DND-41 (cell line): ENCODE data around the gene GINS2.

Experiments used
- ATAC-seq: fragments of 200-7000 bp; cut with Tn5 transposase; 3 replicates; pipeline ENCODE4 v1.9.1; 2021; ENCODE audit warnings: low read depth; ENCODE audit not compliant: insufficient read depth
- DNase-seq: peaks from one replicate; pipeline ENCODE4 v3.0.0-alpha.2; 2020
- H2AFZ ChIP-seq: 2 replicates; pipeline ENCODE4 v1.6.0; 2012; ENCODE audit warnings: low read depth, low read length
- H3K27ac ChIP-seq: 2 replicates; pipeline ENCODE4 v1.5.1; 2012; ENCODE audit warnings: low read length, inconsistent platforms
- H3K27me3 ChIP-seq: fragments of 200-600 bp; sonication (generic); 2 replicates; pipeline ENCODE4 v1.6.0; 2012; ENCODE audit warnings: low read length, mild to moderate bottlenecking, inconsistent platforms; ENCODE audit not compliant: insufficient read depth, poor library complexity
- H3K36me3 ChIP-seq: 2 replicates; pipeline ENCODE4 v1.5.1; 2012; ENCODE audit warnings: low read length, inconsistent platforms; ENCODE audit not compliant: insufficient read depth
- H3K4me1 ChIP-seq: 2 replicates; pipeline ENCODE4 v1.5.1; 2012; ENCODE audit warnings: mild to moderate bottlenecking, low read length; ENCODE audit not compliant: insufficient read depth
- H3K4me2 ChIP-seq: 2 replicates; pipeline ENCODE4 v1.6.0; 2012; ENCODE audit warnings: mild to moderate bottlenecking, moderate library complexity, low read length, inconsistent platforms; ENCODE audit not compliant: insufficient read depth
- H3K4me3 ChIP-seq, 2 experiments: fragments of 200-600 bp in 1 of 2; shearing (Covaris generic) in 1 of 2; 2 replicates each; pipeline ENCODE4 v1.5.1; 2012 to 2016; ENCODE audit warnings: inconsistent platforms in 2 of 2, low read length in 2 of 2, mild to moderate bottlenecking in 2 of 2, low read depth in 1 of 2, moderate library complexity in 1 of 2
- H3K79me2 ChIP-seq: 2 replicates; pipeline ENCODE4 v1.6.0; 2012; ENCODE audit warnings: low read length, inconsistent platforms; ENCODE audit not compliant: insufficient read depth
- H3K9ac ChIP-seq: 2 replicates; pipeline ENCODE4 v1.6.0; 2012; ENCODE audit warnings: low read depth, mild to moderate bottlenecking, inconsistent platforms, low read length, moderate library complexity
- H3K9me3 ChIP-seq: 2 replicates; pipeline ENCODE4 v1.5.1; 2012; ENCODE audit warnings: low read length, moderate library complexity, mild to moderate bottlenecking, inconsistent platforms; ENCODE audit not compliant: insufficient read depth, severe bottlenecking
- H4K20me1 ChIP-seq: 2 replicates; pipeline ENCODE4 v1.6.0; 2012; ENCODE audit warnings: low read length; ENCODE audit not compliant: insufficient read depth
- EZH2 ChIP-seq: IDR thresholded peaks from 3 replicates; pipeline ENCODE4 v1.6.1; 2012; ENCODE audit warnings: borderline replicate concordance, low read depth, mild to moderate bottlenecking, moderate library complexity, low read length, inconsistent platforms; ENCODE audit not compliant: severe bottlenecking
- TF ChIP-seq, protein P1 (sequence below): IDR thresholded peaks from 2 replicates; pipeline ENCODE4 v1.5.1; 2012; ENCODE audit warnings: borderline replicate concordance, low read length, moderate library complexity, mild to moderate bottlenecking; ENCODE audit not compliant: poor library complexity, severe bottlenecking; ENCODE audit errors: extremely low read depth

The GINS2 gene

DNA sequence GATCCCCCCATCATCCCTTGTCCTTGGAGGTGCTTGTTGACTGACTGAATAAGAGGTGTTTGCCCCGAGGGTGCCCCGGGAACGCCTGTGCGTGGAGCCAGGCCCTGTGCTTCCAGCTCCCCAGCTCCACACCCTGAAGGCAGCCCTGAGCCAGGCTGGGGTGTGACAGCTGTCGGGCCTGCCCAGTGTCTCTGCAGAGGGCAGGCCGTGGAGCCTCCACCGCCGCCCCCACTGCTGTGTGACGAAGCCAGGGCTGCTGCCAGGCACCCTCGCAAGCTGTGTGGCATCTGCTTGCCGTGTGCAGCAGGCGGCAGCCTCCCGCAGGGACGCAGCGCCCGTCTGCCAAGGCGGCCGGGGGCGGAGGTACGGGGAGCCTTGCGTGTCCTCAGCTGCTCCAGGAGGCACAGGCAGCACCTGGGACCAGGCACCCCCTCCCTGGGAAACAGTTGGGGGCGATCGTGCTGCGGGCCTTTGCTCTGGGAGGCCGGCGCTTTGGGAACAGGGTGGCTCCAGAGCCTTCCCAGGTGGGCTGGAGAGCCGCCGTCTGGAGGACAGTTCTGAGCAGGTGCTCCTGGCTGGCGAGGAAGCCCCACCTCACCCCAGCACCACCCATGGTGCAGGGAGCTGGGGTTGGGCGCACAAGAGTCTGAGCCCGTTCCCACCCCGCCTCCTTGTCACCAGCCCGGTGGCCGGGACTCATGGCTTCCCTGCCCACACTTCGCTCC is 49.1 kb downstream of the GINS2 start:
- H3K4me2 ChIP-seq = no peak overlapping the region
- H3K9ac ChIP-seq = no peak overlapping the region
- no peaks in the 10 kb centered on the region for H3K27me3 ChIP-seq
- no peak overlapping the region for H2AFZ ChIP-seq
- H3K79me2 ChIP-seq = peaks cover 89% of the 10 kb centered on the region
- ATAC-seq (no peak), DNase-seq (no peak)
- no peaks in the 10 kb centered on the region for H3K9me3 ChIP-seq
- H3K36me3 ChIP-seq = peaks cover 51% of the 10 kb centered on the region
- H3K4me1 ChIP-seq = no peaks in the 10 kb centered on the region
- H3K27ac ChIP-seq = no peak overlapping the region
- TF ChIP-seq EZH2 = no peak
- TF ChIP-seq, protein P1, sequence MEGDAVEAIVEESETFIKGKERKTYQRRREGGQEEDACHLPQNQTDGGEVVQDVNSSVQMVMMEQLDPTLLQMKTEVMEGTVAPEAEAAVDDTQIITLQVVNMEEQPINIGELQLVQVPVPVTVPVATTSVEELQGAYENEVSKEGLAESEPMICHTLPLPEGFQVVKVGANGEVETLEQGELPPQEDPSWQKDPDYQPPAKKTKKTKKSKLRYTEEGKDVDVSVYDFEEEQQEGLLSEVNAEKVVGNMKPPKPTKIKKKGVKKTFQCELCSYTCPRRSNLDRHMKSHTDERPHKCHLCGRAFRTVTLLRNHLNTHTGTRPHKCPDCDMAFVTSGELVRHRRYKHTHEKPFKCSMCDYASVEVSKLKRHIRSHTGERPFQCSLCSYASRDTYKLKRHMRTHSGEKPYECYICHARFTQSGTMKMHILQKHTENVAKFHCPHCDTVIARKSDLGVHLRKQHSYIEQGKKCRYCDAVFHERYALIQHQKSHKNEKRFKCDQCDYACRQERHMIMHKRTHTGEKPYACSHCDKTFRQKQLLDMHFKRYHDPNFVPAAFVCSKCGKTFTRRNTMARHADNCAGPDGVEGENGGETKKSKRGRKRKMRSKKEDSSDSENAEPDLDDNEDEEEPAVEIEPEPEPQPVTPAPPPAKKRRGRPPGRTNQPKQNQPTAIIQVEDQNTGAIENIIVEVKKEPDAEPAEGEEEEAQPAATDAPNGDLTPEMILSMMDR = no peak
- H4K20me1 ChIP-seq = peaks cover 98% of the 10 kb centered on the region
- no peak overlapping the region for H3K4me3 ChIP-seq

DNA sequence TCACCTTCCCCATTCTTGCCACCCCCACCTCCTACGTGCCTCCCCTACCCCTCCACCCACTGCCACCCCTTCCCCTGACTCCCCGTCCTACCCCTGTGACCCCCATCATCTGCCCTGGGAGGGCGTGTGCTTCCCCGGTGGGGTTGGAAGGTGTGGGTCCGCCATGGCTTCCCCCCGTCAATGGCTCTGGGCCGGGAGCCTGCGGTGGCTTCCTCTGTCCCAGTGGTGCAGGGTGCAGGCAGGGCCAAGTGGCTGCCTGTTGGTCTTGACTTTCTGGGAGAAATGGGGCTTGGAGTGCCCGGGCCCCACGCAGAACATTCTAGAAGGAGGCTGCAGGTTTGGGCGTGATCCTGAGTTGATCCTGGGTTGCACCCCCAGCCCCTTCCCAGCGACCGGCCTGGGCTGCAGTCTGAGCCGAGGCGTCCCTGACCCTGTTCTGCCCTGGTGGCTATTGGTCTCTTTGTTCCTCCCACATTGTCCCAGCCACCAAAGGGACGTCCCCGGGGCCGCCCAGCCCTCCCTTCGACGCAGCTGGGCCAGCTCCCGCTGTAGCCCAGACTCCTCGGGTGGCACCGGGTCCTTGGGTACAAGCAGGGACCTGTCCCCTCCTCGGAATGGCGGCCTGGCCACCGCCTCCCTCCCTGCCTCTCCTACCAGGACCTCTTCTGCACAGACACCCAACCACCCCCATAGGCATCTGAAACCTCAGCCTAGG is 49.9 kb downstream of the GINS2 start:
- H4K20me1 ChIP-seq = peaks cover 99% of the 10 kb centered on the region

DNA sequence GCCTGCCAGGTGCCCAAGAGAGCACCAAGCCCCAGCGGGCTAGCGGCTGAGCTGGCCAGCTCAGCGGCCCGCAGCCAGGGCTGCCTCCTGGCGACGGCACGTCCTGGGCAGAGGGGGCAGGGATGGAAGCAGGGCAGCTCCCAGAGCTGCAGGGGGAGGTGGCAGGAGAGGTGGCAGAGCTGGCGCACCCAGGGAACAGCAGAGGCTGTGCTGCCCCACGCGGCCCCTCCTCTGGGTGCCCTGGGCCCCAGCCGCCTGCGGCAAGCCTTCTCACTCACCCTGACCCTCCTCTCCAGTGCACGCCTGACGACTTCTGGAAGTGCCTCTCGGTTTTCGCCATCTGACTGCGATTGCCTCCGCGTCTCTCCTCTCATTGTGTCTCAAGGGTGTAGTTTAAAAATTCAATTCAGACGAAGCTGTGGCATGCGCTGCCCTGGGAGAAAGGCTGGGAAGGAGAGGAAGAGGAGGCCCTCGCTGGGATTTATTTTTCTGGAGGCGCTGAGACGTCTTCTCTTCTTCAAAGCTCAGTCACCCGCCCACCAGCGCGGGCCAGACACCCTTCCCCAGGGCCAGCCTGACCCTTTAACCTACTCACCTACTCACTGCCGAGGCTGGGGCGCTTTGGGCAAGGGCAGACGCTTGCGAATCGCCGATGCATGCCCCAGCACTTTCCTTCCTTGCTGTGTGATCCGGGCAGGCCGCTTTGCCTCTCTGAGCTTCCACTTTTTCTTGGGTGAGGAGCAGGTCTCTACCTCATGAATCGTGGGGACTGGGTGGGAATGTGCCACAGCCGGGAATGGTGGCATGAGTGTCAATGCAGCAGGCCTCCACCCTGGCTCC is 50.7 kb downstream of the GINS2 start:
- H3K9me3 ChIP-seq = no peaks in the 10 kb centered on the region
- 0 out of 3 replicates have a peak, but pooled peaks have one; percentile 14 for ATAC-seq
- no peak for DNase-seq
- no peak overlapping the region for H3K27ac ChIP-seq
- H3K79me2 ChIP-seq = peaks cover 93% of the 10 kb centered on the region
- H3K4me3 ChIP-seq = no peak overlapping the region
- H3K4me2 ChIP-seq = no peak overlapping the region
- H3K36me3 ChIP-seq = peaks cover 62% of the 10 kb centered on the region
- H3K4me1 ChIP-seq = no peaks in the 10 kb centered on the region
- H4K20me1 ChIP-seq = peaks cover 99% of the 10 kb centered on the region
- H3K27me3 ChIP-seq = no peaks in the 10 kb centered on the region
- TF ChIP-seq, protein P1 = no peak
- no peak for TF ChIP-seq EZH2
- H3K9ac ChIP-seq = no peak overlapping the region
- H2AFZ ChIP-seq = no peak overlapping the region

More for the DNA sequence above, 49.9 kb downstream of the GINS2 start:
- H3K9me3 ChIP-seq = no peaks in the 10 kb centered on the region
- DNase-seq = no peak
- no peak overlapping the region for H2AFZ ChIP-seq
- no peak for ATAC-seq
- peaks cover 57% of the 10 kb centered on the region for H3K36me3 ChIP-seq
- H3K27me3 ChIP-seq = no peaks in the 10 kb centered on the region
- peaks cover 94% of the 10 kb centered on the region for H3K79me2 ChIP-seq
- no peaks in the 10 kb centered on the region for H3K4me1 ChIP-seq
- H3K4me2 ChIP-seq = no peak overlapping the region
- no peak overlapping the region for H3K4me3 ChIP-seq
- no peak overlapping the region for H3K9ac ChIP-seq
- TF ChIP-seq, protein P1 = no peak
- no peak for TF ChIP-seq EZH2
- no peak overlapping the region for H3K27ac ChIP-seq
